KOPT-K1 (cell line): ENCODE data around the gene U2AF1L4.
"Not testable (repeated sequence)": the region's sequence is repeated elsewhere in the genome, so short reads cannot be mapped to it uniquely, and the experiment has no call there.

Experiments
- H3K27ac ChIP-seq: fragments of 200-600 bp; sonication (generic); 2 replicates; pipeline ENCODE4 v1.5.1; 2016; ENCODE audit warnings: antibody characterized with exemption, mild to moderate bottlenecking, low read depth, low read length; ENCODE audit not compliant: poor library complexity, severe bottlenecking
- H3K36me3 ChIP-seq: fragments of 200-600 bp; sonication (generic); 2 replicates; pipeline ENCODE4 v1.5.1; 2017; ENCODE audit warnings: antibody characterized with exemption, mild to moderate bottlenecking, low read length, moderate library complexity; ENCODE audit not compliant: insufficient read depth
- H3K9me3 ChIP-seq: fragments of 200-600 bp; sonication (generic); 2 replicates; pipeline ENCODE4 v1.5.1; 2017; ENCODE audit warnings: antibody characterized with exemption, low read length, mild to moderate bottlenecking; ENCODE audit not compliant: insufficient read depth, poor library complexity, severe bottlenecking

Gene U2AF1L4

DNA sequence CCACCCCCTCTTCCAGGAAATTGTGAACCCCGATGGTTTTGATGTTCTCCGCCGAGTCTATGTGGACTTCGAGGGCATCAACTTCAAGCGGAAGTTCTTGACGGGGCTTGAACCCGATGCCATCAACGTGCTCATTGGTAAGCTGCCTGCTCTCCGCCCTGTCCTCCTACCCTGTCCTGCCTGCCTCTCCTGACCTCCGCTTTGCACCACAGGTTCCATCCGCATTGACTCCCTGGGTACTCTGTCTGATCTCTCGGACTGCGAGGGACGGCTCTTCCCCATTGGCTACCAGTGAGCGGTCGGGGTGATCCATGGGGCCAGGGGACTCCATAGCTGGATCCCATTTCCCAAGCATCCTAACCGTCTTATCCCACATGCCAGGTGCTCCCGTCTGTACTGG, 14.9 kb downstream of the U2AF1L4 start:
- Histone ChIP-seq H3K36me3 (peaks cover 99% of the 10 kb centered on the region), H3K9me3 (no peaks in the 10 kb centered on the region), H3K27ac (no peak overlapping the region)

- Histone ChIP-seq H3K36me3 (peaks cover 99% of the 10 kb centered on the region), H3K27ac (no peak overlapping the region), H3K9me3 (no peaks in the 10 kb centered on the region)
Observed at GRCh38 chr19:35729763-35730162, 15.5 kb downstream of the U2AF1L4 start.

- H3K9me3 ChIP-seq = no peaks in the 10 kb centered on the region
- no peak overlapping the region for H3K27ac ChIP-seq
- peaks cover 99% of the 10 kb centered on the region for H3K36me3 ChIP-seq
Observed at GRCh38 chr19:35729021-35729420, 16.2 kb downstream of the U2AF1L4 start.

- Histone ChIP-seq H3K36me3 (peaks cover 99% of the 10 kb centered on the region), H3K9me3 (no peaks in the 10 kb centered on the region)
Observed at GRCh38 chr19:35727956-35728706, 17.1 kb downstream of the U2AF1L4 start.

DNA sequence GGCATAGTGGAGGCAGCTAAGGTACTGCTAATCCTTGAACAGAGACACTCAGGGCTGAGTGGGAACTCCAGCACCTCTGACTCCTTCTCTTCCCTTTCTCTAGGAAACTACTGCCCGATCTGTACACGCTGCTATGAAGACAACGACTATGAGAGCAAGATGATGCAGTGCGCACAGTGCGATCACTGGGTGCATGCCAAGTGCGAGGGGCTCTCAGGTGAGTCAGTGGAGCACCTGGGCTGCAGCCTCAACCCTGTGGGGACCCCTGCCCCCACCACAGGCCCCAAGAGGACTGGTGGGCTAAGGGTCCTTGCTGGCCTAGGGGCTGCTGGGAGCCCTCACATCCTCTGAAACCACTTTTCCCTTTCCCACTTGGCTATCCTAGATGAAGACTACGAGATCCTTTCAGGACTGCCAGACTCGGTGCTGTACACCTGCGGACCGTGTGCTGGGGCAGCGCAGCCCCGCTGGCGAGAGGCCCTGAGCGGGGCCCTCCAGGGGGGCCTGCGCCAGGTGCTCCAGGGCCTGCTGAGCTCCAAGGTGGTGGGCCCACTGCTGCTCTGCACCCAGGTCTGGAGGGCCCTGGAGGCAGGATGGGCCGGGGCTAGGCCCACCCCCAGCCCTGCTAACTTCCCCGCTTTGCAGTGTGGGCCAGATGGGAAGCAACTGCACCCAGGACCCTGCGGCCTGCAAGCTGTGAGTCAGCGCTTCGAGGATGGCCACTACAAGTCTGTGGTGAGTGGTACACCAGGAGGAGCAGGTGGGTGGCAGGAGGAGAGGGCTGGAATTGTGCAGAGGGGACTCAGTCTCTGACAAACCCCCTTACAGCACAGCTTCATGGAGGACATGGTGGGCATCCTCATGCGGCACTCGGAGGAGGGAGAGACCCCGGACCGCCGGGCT, 17.9 kb downstream of the U2AF1L4 start:
- Histone ChIP-seq H3K27ac (no peak overlapping the region), H3K36me3 (peaks cover 99% of the 10 kb centered on the region), H3K9me3 (no peaks in the 10 kb centered on the region)

More at GRCh38 chr19:35727956-35728706, 17.1 kb downstream of the U2AF1L4 start:
- no peak overlapping the region for H3K27ac ChIP-seq

GRCh38 chr19:35725216-35725861, 19.9 kb downstream of the U2AF1L4 start:
- Histone ChIP-seq H3K27ac (no peak overlapping the region), H3K9me3 (no peaks in the 10 kb centered on the region), H3K36me3 (peaks cover 99% of the 10 kb centered on the region)

GRCh38 chr19:35724560-35724959, 20.7 kb downstream of the U2AF1L4 start:
- H3K36me3 ChIP-seq = peaks cover 99% of the 10 kb centered on the region
- H3K27ac ChIP-seq = no peak overlapping the region
- H3K9me3 ChIP-seq = no peaks in the 10 kb centered on the region

GRCh38 chr19:35724132-35724531, 21.1 kb downstream of the U2AF1L4 start:
- H3K9me3 ChIP-seq, H3K27ac ChIP-seq: not testable (repeated sequence)
- peaks cover 98% of the 10 kb centered on the region for H3K36me3 ChIP-seq

GRCh38 chr19:35723671-35724070, 21.5 kb downstream of the U2AF1L4 start:
- no peaks in the 10 kb centered on the region for H3K9me3 ChIP-seq
- H3K36me3 ChIP-seq = peaks cover 93% of the 10 kb centered on the region
- H3K27ac ChIP-seq = no peak overlapping the region

- H3K9me3 ChIP-seq = no peaks in the 10 kb centered on the region
- H3K27ac ChIP-seq = no peak overlapping the region
- H3K36me3 ChIP-seq = peaks cover 85% of the 10 kb centered on the region
Observed at GRCh38 chr19:35722897-35723296, 22.3 kb downstream of the U2AF1L4 start.

- peaks cover 81% of the 10 kb centered on the region for H3K36me3 ChIP-seq
Observed at GRCh38 chr19:35722461-35722860, 22.8 kb downstream of the U2AF1L4 start.

DNA sequence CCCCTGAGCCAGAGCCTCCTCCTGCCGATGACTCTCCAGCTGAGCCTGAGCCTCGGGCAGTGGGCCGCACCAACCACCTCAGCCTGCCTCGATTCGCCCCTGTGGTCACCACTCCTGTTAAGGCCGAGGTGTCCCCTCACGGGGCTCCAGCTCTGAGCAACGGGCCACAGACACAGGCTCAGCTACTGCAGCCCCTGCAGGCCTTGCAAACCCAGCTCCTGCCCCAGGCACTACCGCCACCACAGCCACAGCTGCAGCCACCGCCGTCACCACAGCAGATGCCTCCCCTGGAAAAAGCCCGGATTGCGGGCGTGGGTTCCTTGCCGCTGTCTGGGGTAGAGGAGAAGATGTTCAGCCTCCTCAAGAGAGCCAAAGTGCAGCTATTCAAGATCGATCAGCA, 23.8 kb downstream of the U2AF1L4 start:
- Histone ChIP-seq H3K9me3 (no peaks in the 10 kb centered on the region), H3K27ac (no peak overlapping the region), H3K36me3 (peaks cover 71% of the 10 kb centered on the region)

More at GRCh38 chr19:35722461-35722860, 22.8 kb downstream of the U2AF1L4 start:
- H3K9me3 ChIP-seq = no peaks in the 10 kb centered on the region
- H3K27ac ChIP-seq = no peak overlapping the region

DNA sequence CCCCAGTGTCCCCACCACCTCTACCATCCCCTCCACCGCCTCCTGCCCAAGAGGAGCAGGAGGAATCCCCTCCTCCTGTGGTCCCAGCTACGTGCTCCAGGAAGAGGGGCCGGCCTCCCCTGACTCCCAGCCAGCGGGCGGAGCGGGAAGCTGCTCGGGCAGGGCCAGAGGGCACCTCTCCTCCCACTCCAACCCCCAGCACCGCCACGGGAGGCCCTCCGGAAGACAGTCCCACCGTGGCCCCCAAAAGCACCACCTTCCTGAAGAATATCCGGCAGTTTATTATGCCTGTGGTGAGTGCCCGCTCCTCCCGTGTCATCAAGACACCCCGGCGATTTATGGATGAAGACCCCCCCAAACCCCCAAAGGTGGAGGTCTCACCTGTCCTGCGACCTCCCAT, 24.6 kb downstream of the U2AF1L4 start:
- no peaks in the 10 kb centered on the region for H3K9me3 ChIP-seq
- H3K27ac ChIP-seq = no peak overlapping the region
- peaks cover 64% of the 10 kb centered on the region for H3K36me3 ChIP-seq

GRCh38 chr19:35720163-35720524, 25.1 kb downstream of the U2AF1L4 start:
- Histone ChIP-seq H3K9me3 (no peaks in the 10 kb centered on the region), H3K27ac (no peak overlapping the region), H3K36me3 (peaks cover 59% of the 10 kb centered on the region)
